Body of pancreas (tissue), 4 donors: ENCODE results near the gene HDAC11.

Experiments
- CTCF ChIP-seq, 7 experiments: fragments of 450-650 bp in 4 of 7; fragments of 200-600 bp in 3 of 7; sonication (generic) in 3 of 7; IDR thresholded peaks; one replicate each; pipeline ENCODE4 v1.5.1; 2016 to 2019; ENCODE audit warnings: antibody characterized with exemption in 7 of 7
- POLR2A ChIP-seq, 3 donors: fragments of 450-650 bp; IDR thresholded peaks; one replicate each; pipeline ENCODE4 v1.6.1; 2016; ENCODE audit warnings: antibody characterized with exemption in 3 of 3, mild to moderate bottlenecking in 2 of 3

DNA sequence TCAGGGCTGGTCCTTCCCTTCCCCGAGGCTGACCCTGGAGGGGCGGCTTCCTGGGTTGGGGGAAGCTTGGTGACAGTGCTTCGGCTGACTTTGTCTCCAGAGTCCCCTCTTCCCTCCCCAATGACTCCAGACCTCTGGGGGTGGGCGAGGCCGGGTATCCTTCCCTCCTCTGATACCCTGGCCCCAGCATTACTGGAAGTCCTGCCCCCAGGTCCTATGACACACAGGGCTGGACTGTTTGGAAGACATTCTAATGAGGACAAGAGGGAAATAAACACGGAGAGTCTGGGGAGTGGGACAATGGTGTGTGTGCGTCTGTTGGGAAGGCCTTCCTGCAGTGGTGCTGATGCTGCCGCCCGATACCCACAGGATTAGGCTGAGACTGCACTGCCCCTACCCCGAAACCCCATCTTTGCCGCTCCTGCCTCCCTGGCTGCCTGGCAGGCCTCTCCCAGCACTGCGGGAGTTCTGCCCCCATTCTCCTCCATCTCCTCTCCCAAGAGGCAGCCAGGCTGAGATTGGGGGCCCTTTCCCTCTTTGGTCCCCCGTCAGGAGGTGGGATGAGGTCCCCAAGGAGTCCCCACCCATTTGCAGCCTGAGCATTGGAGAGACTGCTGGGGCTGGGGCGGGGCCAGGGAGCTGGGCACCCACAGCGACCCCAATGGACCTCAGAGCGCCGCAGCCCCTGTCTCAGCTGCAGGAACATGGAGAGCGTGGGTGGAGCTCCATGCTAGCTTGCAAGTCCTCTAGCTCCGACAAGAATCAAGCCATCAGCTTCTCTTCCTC lies 39.1 kb downstream of the HDAC11 start:
- TF ChIP-seq CTCF (IDR thresholded peaks at IDR 0.05): no peak
- TF ChIP-seq POLR2A (IDR thresholded peaks at IDR 0.05): no peak
